ENCODE data around the gene PTRH1.

GRCh38 chr9:127716412-127716811 is 949 bp upstream of the PTRH1 start:
- TF ChIP-seq CTCF (IDR thresholded peaks at IDR 0.05): no peak
- no peak for TF ChIP-seq POLR2A (IDR thresholded peaks at IDR 0.05)

All from body of pancreas (tissue), 4 donors.